Measurements from ENCODE around the gene COA5.
A peak's percentile ranks its signal among the peaks of the same experiment; 100 is the strongest.

The COA5 gene

GRCh38 chr2:98558852-98559530 is 49.3 kb downstream of the COA5 start:
- peaks cover 0 to 70% (median 54%) of the 10 kb centered on the region in 5 donors for H3K36me3 ChIP-seq (ENCODE audit: control insufficient read depth in 5 of 5, insufficient read depth in 5 of 5, low read length in 5 of 5)
- no peaks in the 10 kb centered on the region for H3K9me3 ChIP-seq (ENCODE audit: control insufficient read depth in 5 of 5, low read length in 5 of 5)
- no peak overlapping the region for H3K27ac ChIP-seq (ENCODE audit: low read depth, low read length)
- H3K4me1 ChIP-seq (ENCODE audit: control insufficient read depth in 5 of 5, insufficient read depth in 5 of 5, low read length in 5 of 5): peaks cover 0 to 50% (median 15%) of the 10 kb centered on the region in 5 donors
- no peak overlapping the region for H3K4me3 ChIP-seq (ENCODE audit: low read depth in 1 of 5, low read length in 5 of 5)
- H3K9ac ChIP-seq (ENCODE audit: low read length in 5 of 5): no peak overlapping the region
- no peaks in the 10 kb centered on the region for H3K27me3 ChIP-seq (ENCODE audit: control insufficient read depth in 5 of 5, insufficient read depth in 4 of 5, low read length in 5 of 5)

- no peak overlapping the region for H3K9ac ChIP-seq (ENCODE audit: low read length in 5 of 5)
- peaks cover 0 to 25% (median 2%) of the 10 kb centered on the region in 5 donors for H3K4me1 ChIP-seq (ENCODE audit: control insufficient read depth in 5 of 5, insufficient read depth in 5 of 5, low read length in 5 of 5)
- H3K4me3 ChIP-seq (ENCODE audit: low read depth in 1 of 5, low read length in 5 of 5): no peak overlapping the region
- no peaks in the 10 kb centered on the region for H3K9me3 ChIP-seq (ENCODE audit: control insufficient read depth in 5 of 5, low read length in 5 of 5)
- H3K27ac ChIP-seq (ENCODE audit: low read depth, low read length): no peak overlapping the region
- peaks cover 11 to 86% (median 65%) of the 10 kb centered on the region in 5 donors for H3K36me3 ChIP-seq (ENCODE audit: control insufficient read depth in 5 of 5, insufficient read depth in 5 of 5, low read length in 5 of 5)
- H3K27me3 ChIP-seq (ENCODE audit: control insufficient read depth in 5 of 5, insufficient read depth in 4 of 5, low read length in 5 of 5): no peaks in the 10 kb centered on the region
Measured at GRCh38 chr2:98556344-98557033, 51.8 kb downstream of the COA5 start.

- Histone ChIP-seq H3K9me3 (ENCODE audit: control insufficient read depth in 5 of 5, low read length in 5 of 5) (no peaks in the 10 kb centered on the region), H3K36me3 (ENCODE audit: control insufficient read depth in 5 of 5, insufficient read depth in 5 of 5, low read length in 5 of 5) (peaks cover 11 to 87% (median 67%) of the 10 kb centered on the region in 5 donors), H3K4me1 (ENCODE audit: control insufficient read depth in 5 of 5, insufficient read depth in 5 of 5, low read length in 5 of 5) (peaks cover 0 to 17% (median 2%) of the 10 kb centered on the region in 5 donors), H3K4me3 (ENCODE audit: low read depth in 1 of 5, low read length in 5 of 5) (no peak overlapping the region), H3K9ac (ENCODE audit: low read length in 5 of 5) (no peak overlapping the region), H3K27ac (ENCODE audit: low read depth, low read length) (no peak overlapping the region), H3K27me3 (ENCODE audit: control insufficient read depth in 5 of 5, insufficient read depth in 4 of 5, low read length in 5 of 5) (no peaks in the 10 kb centered on the region)
Measured at GRCh38 chr2:98555696-98556095, 52.6 kb downstream of the COA5 start.

- H3K4me1 ChIP-seq (ENCODE audit: control insufficient read depth in 5 of 5, insufficient read depth in 5 of 5, low read length in 5 of 5): peaks cover 0 to 14% (median 2%) of the 10 kb centered on the region in 5 donors
- no peaks in the 10 kb centered on the region for H3K9me3 ChIP-seq (ENCODE audit: control insufficient read depth in 5 of 5, low read length in 5 of 5)
- peak overlapping the region in 1 of 5 donors; percentile 25 for H3K9ac ChIP-seq (ENCODE audit: low read length in 5 of 5)
- peaks cover 11 to 86% (median 72%) of the 10 kb centered on the region in 5 donors for H3K36me3 ChIP-seq (ENCODE audit: control insufficient read depth in 5 of 5, insufficient read depth in 5 of 5, low read length in 5 of 5)
- no peaks in the 10 kb centered on the region for H3K27me3 ChIP-seq (ENCODE audit: control insufficient read depth in 5 of 5, insufficient read depth in 4 of 5, low read length in 5 of 5)
- H3K4me3 ChIP-seq (ENCODE audit: low read depth in 1 of 5, low read length in 5 of 5): no peak overlapping the region
- no peak overlapping the region for H3K27ac ChIP-seq (ENCODE audit: low read depth, low read length)
Measured at GRCh38 chr2:98554116-98554861, 54.0 kb downstream of the COA5 start.

- peaks cover 0 to 14% (median 2%) of the 10 kb centered on the region in 5 donors for H3K4me1 ChIP-seq (ENCODE audit: control insufficient read depth in 5 of 5, insufficient read depth in 5 of 5, low read length in 5 of 5)
- H3K27me3 ChIP-seq (ENCODE audit: control insufficient read depth in 5 of 5, insufficient read depth in 4 of 5, low read length in 5 of 5): no peaks in the 10 kb centered on the region
- no peak overlapping the region for H3K4me3 ChIP-seq (ENCODE audit: low read depth in 1 of 5, low read length in 5 of 5)
- H3K36me3 ChIP-seq (ENCODE audit: control insufficient read depth in 5 of 5, insufficient read depth in 5 of 5, low read length in 5 of 5): peaks cover 11 to 93% (median 72%) of the 10 kb centered on the region in 5 donors
- no peak overlapping the region for H3K27ac ChIP-seq (ENCODE audit: low read depth, low read length)
- H3K9ac ChIP-seq (ENCODE audit: low read length in 5 of 5): no peak overlapping the region
- no peaks in the 10 kb centered on the region for H3K9me3 ChIP-seq (ENCODE audit: control insufficient read depth in 5 of 5, low read length in 5 of 5)
Measured at GRCh38 chr2:98552499-98553179, 55.7 kb downstream of the COA5 start.

- Histone ChIP-seq H3K4me3 (ENCODE audit: low read depth in 1 of 5, low read length in 5 of 5) (no peak overlapping the region), H3K9me3 (ENCODE audit: control insufficient read depth in 5 of 5, low read length in 5 of 5) (no peaks in the 10 kb centered on the region), H3K9ac (ENCODE audit: low read length in 5 of 5) (no peak overlapping the region), H3K36me3 (ENCODE audit: control insufficient read depth in 5 of 5, insufficient read depth in 5 of 5, low read length in 5 of 5) (peaks cover 11 to 97% (median 77%) of the 10 kb centered on the region in 5 donors), H3K4me1 (ENCODE audit: control insufficient read depth in 5 of 5, insufficient read depth in 5 of 5, low read length in 5 of 5) (peaks cover 0 to 12% (median 2%) of the 10 kb centered on the region in 5 donors), H3K27me3 (ENCODE audit: control insufficient read depth in 5 of 5, insufficient read depth in 4 of 5, low read length in 5 of 5) (no peaks in the 10 kb centered on the region), H3K27ac (ENCODE audit: low read depth, low read length) (no peak overlapping the region)
Measured at GRCh38 chr2:98551316-98551715, 57.0 kb downstream of the COA5 start.

- Histone ChIP-seq H3K9ac (ENCODE audit: low read length in 5 of 5) (no peak overlapping the region), H3K4me3 (ENCODE audit: low read depth in 1 of 5, low read length in 5 of 5) (no peak overlapping the region), H3K27ac (ENCODE audit: low read depth, low read length) (no peak overlapping the region), H3K4me1 (ENCODE audit: control insufficient read depth in 5 of 5, insufficient read depth in 5 of 5, low read length in 5 of 5) (peaks cover 0 to 8% (median 2%) of the 10 kb centered on the region in 5 donors), H3K36me3 (ENCODE audit: control insufficient read depth in 5 of 5, insufficient read depth in 5 of 5, low read length in 5 of 5) (peaks cover 11 to 97% (median 77%) of the 10 kb centered on the region in 5 donors), H3K9me3 (ENCODE audit: control insufficient read depth in 5 of 5, low read length in 5 of 5) (no peaks in the 10 kb centered on the region), H3K27me3 (ENCODE audit: control insufficient read depth in 5 of 5, insufficient read depth in 4 of 5, low read length in 5 of 5) (no peaks in the 10 kb centered on the region)
Measured at GRCh38 chr2:98550165-98550564, 58.1 kb downstream of the COA5 start.

All from subcutaneous abdominal adipose tissue (tissue), 5 donors.